ELF-1 (cell line): ENCODE data around the gene PTK6.
"Not testable (repeated sequence)": the region's sequence is repeated elsewhere in the genome, so short reads cannot be mapped to it uniquely, and the experiment has no call there.

Source experiments
- DNase-seq: peaks from one replicate; pipeline ENCODE4 v3.0.0-alpha.2; 2016; ENCODE audit warnings: low read depth, low spot score

The PTK6 gene

DNA sequence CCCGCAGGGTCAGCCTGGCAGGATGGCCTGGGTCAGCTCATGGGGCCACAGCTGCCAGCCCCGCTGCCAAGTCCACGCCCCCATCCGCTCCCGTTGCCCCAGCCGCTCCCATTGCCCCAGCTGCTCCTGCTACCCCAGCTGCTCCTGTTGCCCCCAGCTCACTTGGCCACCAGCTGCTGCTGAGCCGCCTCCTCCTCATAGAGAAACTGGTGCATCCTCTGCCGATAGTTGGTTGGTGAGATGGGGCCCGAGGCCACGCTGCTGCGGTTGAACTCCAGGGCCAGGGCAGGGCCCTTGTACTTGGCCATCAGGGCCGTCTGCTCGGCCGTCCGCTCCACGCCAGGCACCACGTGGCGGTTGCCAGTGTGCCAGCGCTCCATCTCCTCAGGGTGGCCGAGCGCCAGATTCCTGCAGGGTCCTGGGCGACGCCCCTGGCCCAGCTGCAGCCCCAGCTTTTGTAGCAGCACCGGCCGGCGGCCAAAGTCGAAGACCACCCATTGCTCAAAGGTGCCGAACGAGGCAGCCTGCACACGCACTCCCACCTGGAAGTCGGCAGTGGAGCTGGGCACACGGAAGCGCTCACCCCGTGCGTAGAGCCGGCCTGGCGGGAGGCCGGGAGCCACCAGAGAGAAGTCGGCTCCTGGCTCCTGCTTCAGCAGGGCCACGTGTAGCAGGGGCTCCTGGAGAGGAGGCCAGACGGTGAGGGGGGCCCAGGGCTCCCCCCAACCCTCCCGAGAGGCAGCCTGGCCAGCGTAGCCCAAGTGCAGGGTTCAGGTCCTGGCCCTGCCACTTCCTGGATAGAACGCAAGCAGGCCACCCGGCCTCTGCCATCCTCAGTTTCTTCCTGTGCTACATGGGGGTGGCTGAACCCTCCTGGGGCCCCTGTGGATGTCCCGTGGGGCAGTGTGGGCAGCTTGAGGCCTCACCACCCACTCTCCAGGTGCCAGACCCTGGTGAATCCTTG lies 32.1 kb upstream of the PTK6 start:
- DNase-seq, result no peak

DNA sequence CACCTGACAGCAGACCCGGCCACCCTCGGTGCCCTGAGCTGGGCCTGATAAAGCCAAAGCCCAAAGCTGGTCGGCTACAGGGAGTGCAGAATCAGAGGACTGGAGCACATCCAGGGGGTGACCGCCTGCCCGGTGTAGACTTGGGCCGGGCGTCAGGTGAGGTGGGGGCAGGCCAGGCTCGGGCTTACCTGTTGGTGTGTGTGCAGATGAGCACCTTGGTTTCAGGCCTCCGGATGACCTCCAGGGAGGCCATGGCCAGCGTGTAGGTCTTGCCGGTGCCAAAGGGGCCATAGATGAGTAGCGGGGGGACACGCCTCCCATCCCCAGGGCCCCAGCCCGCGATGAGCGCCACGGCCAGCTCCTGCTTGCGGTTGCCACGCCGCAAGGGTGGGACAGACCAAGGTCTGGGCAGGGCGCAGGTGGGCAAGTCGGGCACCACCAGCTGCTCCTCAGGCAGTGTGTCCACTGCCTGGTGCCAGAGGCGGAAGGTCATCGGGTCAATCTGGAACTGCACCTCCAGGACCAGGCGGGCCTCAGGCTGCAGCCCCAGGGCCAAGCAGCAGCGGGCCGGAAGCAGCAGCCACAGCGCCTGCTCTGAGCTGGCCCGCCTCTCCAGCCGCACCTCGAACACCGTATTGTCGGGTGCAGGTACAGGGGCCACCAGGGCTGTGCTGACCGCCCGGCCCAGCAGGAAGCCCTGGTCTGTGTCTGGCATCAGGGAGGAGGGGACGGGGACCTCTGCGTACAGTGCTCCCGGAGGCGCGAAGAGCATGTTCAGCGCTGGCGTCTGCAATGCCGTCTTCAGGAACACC lies 31.2 kb upstream of the PTK6 start:
- no peak for DNase-seq

DNA sequence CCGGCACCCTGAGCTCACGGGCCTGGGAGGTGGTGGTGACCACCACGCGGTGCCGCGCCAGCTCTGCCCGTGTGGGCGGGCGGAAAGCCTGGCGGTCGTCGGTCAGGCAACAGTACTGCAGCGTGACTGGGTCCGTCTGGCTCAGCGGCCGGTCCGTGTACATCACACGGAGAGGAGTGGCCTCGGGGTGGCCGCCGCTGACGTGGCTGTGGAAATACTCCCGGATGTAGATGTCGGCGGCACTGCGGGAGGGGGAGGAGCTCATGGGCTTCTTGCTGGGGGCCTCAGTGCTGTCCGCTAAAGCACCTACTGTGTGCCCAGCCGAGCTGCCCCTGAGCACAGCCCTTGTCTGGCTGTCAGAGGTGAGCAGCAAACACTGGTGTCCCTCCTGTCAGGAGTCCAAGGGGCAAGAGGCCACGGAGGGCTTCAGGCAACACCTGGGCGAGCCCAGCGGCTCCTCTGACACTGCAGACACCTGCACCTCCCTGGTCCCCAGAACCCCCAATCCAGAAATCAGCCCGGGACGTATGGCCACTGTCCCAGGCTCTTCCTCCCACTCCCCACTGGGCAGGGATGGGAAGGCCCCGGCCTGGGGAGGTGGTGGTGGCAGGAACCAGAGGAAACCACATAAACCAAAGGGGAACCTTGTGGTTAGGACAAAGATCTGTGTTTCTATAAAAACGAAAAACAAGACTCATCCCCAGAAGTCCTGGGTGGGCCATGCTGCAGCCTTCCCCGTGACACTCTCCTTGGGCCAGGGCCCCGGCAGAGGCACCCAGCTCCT lies 30.4 kb upstream of the PTK6 start:
- DNase-seq, result no peak

DNA sequence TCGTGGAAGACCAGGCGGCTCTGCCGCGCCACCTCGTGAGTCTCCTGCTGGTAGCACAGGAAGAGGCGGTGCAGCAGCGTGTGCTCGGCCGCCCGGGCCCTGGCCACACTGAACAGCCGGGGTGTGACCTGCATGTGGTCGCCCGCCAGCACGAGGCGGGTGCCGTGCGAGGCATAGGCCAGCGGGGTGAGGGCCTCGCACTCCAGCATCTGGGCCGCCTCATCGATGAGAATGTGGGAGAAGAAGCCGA lies 29.9 kb upstream of the PTK6 start:
- no peak for DNase-seq

DNA sequence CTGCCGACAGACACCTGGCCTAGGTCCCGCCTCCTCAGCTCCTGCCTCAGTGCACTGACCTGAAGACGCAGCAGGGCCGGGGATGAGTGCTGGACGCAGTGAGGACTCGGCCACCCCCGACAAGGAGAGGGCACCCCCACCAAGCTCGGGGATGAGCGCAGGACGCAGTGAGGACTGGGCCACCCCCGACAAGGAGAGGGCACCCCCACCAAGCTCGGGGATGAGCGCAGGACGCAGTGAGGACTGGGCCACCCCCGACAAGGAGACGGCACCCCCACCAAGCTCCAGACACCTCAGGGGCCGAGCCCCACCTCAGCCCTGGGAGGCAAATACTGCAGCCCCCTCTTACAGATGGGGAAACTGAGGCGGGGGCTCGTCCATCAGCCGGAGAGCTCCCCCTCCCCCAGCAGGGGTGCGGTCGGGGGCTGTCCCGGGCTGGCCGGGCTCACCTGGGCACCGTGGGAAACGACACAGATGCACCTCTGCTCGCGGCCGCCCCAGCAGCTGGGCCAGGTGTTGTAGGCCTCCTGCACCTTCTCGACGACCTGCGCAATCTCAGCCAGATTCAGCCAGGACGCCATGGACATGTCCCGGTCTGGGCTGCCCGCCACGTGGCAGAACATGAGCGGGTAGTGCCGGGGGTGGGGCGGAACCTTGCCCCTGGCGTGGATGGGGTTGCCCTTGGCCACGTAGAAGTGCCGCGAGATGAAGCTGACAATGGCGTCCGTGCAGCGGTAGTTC lies 29.4 kb upstream of the PTK6 start:
- DNase-seq, result no peak

DNA sequence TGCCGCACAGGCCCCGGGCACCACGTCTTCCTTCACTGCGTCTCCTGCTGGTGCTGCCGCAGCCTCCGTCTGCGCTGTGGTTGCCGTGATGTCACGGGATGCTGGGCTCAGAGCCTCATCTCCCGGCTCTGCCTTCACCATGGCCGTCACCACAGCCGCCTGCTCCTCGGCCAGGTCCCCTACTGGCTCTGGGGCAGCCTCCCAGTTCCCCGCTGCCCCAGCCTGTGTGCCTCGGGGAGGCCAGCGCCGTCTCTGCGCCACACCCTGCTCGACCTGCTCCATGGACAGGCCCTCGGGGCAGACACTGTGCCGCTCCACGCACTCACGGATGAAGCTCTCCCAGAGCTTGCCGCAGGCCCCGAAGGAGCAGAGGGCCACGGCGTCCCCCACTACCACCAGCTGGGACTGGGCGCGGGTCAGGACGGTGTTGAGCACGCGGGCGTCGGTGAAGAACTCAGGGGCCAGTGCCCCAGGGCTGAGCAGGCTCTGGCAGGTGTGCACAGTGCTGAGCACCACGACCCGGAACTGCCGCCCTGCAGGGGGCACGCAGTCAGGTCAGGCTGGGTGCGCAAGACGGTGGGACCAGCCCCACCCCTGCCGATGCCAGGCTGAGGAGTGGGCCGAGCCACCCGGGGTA lies 28.6 kb upstream of the PTK6 start:
- no peak for DNase-seq

DNA sequence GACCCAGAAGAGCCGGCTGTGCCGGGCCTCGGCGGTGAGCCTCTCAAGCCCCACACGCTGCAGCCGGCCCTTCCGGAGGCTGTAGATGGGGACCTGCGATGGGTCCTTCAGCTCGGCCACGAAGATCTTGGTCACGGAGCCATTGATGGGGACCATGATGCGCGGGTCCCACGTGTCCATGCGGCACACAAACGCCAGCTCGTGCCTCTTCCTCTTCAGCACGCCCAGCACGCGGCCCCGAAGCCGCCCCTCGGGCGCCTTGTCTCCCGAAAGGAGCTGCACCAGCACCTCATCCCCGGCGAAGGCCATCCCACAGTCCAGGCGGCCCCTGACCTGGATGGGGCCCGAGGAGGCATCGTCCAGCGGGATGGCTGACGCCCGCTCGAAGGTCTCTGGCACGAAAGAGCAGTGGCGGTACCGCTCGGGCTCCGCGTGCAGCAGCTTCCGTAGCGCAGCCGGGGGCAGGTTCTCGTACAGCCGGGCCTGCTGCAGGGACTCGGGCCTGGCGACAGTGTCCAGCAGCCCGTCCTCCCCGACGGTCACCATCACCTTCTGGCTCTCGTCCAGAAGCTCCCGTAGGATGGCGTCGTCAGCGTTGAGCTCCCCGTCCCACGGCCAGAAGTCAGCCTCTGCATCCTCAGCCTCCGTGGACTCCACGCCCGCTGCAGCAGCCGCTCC lies 28.0 kb upstream of the PTK6 start:
- no peak for DNase-seq

DNA sequence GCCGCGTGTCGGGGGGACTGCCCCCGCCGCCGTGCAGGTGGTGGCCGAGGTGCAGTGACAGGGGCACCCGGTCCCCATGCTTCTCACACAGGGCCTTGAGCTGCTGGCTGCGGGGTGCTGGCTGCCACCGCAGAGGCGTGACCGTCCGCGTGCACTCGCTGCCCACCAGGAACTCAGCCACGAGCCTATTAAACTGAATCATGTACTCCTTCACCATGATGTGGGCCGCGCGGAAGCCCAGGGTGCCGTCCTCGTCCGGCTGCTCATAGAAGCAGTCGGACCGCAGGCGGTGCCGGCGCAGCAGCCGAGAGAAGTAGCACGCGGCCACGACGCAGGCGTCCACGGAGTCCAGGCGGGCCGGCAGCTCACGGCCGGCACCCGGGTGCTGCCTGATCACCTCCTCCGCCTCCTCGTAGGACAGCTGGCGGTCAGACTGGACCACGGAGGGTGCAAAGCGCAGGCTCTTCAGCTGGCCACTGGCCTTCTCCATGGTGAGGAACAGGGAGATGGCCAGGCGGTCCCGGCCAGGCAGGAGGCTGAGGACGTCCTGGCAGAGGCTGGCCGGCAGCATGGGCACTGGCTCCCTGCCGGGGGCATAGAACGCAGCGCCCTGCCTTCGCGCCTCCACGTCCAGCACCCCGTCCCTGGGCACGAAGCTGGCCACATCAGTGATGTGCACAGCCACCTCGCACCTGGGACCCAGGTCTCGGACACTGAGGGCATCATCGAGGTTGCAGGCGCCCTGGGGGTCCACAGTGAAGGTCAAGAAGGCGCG lies 27.0 kb upstream of the PTK6 start:
- DNase-seq, result no peak

DNA sequence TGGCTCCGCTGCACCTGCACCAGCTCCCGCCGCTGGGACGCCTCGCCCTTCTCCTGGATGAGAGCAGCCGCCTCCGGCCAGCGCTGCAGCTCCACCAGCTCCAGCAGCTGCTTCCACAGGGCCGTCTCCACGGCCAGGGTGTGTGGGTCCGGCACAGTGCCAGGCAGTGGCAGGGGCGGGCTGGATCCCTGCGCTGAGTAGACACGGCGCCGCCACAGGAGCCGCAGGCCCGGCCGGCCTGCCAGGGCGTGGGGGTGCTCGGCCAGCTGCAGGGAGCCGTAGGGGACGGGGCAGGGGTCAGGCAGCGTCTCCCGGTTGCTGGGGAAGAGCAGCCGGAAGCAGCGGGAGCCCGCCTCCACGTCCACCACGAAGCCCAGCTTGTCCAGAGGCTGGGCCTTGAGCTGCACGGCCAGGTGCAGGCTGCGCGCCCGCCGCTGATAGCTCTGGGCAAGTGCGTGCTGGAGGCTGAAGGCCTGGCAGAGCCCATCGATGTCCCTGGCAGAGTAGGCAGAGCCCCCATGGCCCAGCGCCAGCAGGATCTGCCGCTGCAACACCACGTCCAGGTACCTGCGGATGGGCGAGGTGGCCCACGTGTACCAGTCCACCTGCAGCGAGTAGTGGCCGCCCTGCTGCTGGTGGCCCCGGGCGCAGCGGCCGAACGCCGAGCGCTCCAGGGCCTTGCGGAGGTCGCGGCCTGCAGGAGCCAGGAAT lies 26.2 kb upstream of the PTK6 start:
- no peak for DNase-seq

DNA sequence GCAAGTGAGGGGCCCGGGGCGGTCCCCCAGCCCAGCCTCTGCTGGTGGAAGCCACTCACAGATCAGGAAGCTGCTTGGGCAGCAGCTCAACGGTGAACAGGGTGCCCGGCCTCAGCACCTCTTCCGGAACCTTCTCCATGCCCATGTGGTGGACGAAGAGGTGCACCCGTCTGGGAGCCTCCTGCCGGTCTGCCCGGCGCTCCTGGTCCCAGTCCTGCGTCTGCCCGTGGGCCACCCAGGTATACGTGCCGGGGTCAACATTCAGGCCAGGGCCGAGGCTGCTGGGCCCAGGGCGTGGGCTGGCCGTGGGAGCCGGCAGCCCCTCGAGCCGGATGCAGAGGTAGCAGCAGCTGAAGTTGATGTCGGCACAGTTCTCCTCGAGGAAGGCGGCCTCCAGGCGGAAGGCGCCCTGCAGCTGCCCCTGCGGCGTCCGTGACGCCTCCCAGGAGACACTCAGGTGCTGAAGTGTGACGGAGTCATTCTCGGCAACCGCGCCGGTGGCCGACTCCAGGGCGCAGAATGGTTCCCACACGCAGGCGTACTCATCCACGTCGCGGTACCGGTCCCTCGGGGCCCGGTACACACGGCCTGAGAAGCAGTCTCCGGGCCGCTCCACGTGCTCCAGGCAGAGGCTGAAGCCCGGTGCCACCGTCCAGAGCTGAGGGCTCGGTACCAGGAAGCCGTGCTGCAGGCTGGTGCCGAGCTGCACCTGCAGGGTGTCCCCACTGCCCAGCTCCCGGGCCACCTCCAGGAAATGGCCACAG lies 25.5 kb upstream of the PTK6 start:
- DNase-seq, result no peak

DNA sequence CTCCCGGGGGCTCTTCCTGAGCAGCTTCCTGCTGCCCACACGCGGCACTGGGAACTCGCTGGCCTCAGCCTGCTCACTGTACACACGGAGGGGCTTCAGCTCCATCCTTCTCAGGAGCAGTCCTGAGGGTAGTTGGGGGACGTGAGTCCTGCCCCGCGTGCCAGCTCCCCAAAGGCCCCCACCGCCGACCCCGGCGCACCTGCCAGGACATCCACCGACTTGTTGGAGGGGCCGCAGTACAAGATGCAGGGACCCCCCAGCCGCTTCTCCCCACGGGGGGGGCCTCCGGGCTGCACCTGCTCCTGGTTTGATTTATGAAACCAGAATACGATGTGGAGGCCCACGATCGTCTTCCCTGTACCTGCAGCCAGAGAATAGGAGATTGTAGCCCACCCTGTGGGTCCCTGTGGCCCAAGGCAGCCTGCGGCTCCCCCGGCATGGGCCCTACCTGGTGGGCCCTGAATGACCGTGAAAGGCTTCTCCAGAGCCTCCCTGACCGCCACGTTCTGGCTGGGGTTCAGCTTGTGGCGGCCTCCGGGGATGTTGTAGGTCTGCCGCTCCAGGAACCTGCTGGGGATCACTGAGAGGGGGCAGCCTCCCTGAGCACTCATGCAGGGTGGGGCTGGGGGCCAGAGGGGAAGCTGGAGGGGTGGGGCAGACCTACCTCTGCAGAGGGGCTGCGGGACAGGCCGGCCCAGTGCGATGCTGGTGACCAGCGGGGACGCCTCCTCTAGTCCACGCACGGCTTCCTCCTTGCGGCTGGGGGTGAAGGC lies 24.6 kb upstream of the PTK6 start:
- DNase-seq, result no peak

DNA sequence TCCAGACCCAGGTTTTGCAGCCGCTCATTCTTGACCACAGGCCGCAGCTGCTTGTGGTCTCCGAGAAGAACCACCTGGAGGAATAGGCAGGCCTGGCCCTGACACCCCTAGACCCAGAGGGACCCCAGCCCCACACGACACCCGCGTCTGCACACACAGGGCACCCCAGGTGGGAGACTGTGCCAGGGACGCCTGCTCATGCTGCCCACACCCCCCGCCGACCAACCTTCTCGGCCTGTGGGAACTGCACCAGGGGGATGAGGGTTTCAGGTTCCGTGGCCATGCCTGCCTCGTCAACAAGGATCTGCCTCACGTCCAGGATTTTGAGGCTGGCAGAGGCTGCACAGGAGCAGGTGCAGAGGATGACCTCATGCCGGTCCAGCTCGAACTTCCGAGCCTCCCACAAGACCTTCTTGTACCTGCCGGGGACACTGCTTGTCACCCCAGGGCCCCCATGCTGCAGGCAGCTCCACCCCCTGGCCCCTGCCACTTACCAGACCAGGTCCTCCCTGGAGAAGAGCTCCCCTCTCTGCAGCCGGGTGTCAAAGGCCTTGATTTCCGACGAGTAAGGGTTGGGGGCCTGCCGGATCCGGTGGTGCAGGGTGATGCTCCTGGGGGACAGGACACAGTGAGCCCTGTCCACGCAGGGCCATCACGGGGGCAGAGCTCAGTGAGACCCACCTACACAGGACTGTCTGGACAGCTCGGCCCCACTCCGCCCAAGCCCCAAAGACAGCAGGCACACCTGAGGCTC lies 23.9 kb upstream of the PTK6 start:
- no peak for DNase-seq

DNA sequence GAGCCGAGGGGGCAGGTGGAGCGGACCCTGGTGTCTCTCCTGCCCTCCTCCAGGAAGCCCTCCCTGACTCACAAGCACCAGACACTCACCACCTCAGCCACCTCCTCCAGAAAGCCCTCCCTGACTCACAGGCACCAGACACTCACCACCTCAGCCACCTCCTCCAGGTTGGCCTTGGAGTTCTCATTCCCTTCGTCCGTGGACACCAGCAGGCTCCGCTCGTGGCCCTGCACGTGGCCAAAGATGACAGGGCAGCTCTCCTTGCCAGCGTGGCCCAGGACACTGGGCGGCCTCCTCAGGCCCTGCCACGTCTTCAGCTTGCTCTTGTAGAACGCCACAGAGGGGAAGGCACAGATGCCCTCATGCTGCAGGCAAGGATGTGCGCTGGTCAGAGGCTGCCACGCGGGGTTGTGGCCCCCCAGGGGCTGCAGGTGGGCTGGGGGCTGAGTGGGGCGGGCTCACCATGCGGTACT lies 23.2 kb upstream of the PTK6 start:
- DNase-seq, result no peak

DNA sequence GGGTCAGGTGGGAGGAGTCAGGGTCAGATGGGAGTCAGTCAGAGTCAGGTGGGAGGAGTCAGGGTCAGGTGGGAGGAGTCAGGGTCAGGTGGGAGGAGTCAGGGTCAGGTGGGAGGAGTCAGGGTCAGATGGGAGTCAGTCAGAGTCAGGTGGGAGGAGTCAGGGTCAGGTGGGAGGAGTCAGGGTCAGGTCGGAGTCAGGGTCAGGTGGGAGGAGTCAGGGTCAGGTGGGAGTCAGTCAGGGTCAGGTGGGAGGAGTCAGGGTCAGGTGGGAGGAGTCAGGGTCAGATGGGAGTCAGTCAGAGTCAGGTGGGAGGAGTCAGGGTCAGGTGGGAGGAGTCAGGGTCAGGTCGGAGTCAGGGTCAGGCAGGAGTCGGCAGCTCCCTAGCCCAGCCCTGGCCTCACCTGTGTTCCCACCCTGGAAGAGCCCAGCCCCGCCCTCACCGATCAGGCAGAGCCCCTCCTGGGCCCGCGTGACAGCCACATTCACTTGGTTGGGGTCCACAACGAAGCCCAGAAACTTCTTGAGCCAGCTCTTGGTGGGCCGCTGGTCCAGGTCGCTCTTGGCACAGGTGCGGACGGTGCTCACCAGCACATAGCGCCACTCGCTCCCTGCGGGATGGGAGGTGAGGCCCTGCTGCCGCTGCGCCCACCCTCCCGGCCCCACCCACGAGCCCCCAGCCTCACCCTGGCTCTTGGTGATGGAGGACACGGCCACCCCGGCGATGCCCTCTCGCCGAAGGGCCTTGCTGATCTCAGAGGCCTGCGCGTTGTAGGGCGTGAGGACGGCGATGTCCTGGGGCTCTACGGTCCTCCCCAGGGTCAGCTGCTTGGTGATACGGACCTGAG lies 22.5 kb upstream of the PTK6 start:
- DNase-seq, result not testable (repeated sequence)

DNA sequence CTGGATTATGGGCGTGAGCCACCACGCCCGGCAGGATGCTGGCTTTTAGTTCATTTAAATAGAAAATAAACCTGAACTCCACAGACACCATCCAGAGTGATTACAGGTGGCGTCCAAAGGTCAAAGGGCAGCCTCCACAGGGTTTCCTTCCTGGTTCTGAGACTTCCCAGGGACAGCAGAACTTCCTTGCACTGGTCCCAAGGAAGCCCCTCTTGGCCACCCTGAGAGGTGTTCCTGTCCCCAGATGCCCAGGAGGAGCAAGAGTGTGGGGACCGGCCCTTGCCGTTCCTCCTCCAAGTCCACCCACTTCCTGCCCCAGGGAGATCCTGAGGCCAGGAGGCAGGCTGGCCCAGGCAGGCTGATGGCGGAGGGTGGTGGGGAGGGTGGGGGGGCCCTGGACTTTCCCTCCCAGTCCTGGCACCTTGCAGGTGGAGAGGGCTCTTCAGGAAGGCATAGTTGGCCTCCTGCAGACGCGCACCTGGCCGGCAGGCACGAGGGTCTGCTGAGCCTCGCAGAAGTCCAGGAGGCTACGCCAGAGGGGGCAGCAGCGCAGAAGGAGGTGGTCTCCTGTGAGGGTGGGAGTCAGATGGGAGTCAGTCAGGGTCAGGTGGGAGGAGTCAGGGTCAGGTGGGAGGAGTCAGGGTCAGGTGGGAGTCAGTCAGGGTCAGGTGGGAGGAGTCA lies 21.8 kb upstream of the PTK6 start:
- DNase-seq, result no peak
